ENCODE measurements around the gene CTDSPL.

DNA sequence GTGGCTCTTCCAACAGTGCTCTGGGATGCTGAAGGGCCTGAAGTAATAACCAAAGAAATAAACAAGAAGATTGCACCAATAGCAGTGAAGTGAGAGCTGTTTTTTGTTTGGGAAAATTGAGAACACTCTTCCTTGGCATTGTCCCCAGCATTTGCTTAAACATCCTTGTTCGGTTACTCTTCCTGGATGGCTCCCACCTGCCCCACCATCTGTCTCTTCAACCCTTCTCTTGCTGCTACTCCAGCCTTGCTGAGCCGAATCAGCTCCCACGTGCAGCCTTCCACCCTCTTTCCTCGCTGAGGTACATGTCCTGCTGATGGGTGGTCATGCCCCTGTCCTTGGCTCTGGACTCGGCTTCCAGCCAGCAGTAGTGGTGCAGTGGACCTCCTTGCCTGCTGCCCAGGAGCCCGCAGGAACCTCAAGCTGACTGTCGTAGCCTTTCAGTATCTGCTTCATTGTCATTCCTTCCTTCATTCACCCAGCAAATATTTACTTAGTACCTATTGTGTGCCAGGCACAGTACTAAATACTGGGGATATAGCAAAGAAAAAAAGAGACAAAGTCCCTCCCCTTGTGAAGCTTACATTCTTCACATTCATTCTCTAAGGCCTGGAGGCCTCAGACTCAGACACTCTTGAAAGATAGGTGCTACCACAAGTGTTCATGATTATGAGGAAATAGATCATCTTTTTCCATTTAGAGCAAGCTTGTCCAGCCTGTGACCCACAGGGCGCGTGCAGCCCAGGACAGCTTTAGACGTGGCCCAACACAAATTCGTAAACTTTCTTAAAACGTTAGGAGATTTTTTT, 111.8 kb downstream of the CTDSPL start:
- TF ChIP-seq EZH2 (conservative IDR thresholded peaks at IDR 0.05; ENCODE audit: low read depth, low read length) (no peak), TAF1 (CRISPR knock-in tag; IDR thresholded peaks at IDR 0.05) (no peak), ZGPAT (CRISPR knock-in tag; IDR thresholded peaks at IDR 0.05) (no peak), ZNF556 (CRISPR knock-in tag; IDR thresholded peaks at IDR 0.05; ENCODE audit: borderline replicate concordance) (no peak), CTCF (CRISPR knock-in tag; IDR thresholded peaks at IDR 0.05) (no peak), NFYC (CRISPR knock-in tag; IDR thresholded peaks at IDR 0.05) (no peak), ZNF790 (CRISPR knock-in tag; IDR thresholded peaks at IDR 0.05; ENCODE audit: borderline replicate concordance) (no peak), ZMYM3 (CRISPR knock-in tag; IDR thresholded peaks at IDR 0.05) (no peak), MAZ (IDR thresholded peaks at IDR 0.05; ENCODE audit: borderline replicate concordance, low read depth, low read length) (no peak), MAZ (CRISPR knock-in tag; IDR thresholded peaks at IDR 0.05; ENCODE audit: low read depth) (no peak), RBAK (CRISPR knock-in tag; IDR thresholded peaks at IDR 0.05) (no peak)
- TF ChIP-seq, protein P1, sequence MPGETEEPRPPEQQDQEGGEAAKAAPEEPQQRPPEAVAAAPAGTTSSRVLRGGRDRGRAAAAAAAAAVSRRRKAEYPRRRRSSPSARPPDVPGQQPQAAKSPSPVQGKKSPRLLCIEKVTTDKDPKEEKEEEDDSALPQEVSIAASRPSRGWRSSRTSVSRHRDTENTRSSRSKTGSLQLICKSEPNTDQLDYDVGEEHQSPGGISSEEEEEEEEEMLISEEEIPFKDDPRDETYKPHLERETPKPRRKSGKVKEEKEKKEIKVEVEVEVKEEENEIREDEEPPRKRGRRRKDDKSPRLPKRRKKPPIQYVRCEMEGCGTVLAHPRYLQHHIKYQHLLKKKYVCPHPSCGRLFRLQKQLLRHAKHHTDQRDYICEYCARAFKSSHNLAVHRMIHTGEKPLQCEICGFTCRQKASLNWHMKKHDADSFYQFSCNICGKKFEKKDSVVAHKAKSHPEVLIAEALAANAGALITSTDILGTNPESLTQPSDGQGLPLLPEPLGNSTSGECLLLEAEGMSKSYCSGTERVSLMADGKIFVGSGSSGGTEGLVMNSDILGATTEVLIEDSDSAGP (CRISPR knock-in tag; IDR thresholded peaks at IDR 0.05; ENCODE audit: borderline replicate concordance), result no peak
- TF ChIP-seq, protein P2, sequence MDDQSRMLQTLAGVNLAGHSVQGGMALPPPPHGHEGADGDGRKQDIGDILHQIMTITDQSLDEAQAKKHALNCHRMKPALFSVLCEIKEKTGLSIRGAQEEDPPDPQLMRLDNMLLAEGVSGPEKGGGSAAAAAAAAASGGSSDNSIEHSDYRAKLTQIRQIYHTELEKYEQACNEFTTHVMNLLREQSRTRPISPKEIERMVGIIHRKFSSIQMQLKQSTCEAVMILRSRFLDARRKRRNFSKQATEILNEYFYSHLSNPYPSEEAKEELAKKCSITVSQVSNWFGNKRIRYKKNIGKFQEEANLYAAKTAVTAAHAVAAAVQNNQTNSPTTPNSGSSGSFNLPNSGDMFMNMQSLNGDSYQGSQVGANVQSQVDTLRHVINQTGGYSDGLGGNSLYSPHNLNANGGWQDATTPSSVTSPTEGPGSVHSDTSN (CRISPR knock-in tag; IDR thresholded peaks at IDR 0.05; ENCODE audit: borderline replicate concordance), result no peak

Measured in HepG2 (cell line).